ENCODE measurements around the gene SMG9. TPM values are rescaled to one million over a fixed set of nuclear protein-coding genes. Genes with fewer than 3 reads are reported as not detected.

SMG9 gene
- total RNA-seq, 2 experiments from 2014 or later, result 48.9 to 53.1 TPM

DNA sequence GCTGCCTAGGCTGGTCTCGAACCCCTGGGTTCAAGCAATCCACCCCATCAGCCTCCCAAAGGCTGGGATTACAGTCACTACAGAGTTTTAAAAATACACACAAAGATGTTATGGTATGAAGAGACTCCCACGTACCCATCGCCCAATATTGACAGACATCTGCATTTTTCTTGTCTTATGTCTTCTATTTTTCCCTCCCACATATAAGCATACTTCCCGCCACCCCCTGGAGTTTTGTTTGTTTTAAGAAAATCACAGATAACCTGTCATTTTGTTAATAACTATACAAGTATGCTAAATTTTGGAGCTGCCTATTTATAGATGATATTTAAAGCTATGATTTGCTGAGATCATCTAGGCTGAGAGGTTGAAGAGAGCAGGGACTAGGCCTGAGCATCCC is 6.2 kb upstream of the SMG9 start:
- Mint-ChIP-seq H3K36me3 (ENCODE audit: low read depth) (peaks cover 36% of the 10 kb centered on the region), H3K27me3 (no peaks in the 10 kb centered on the region), H3K9me3 (no peaks in the 10 kb centered on the region), H3K27ac (no peak overlapping the region), H3K4me3 (no peak overlapping the region), H3K4me1 (ENCODE audit: low read depth) (peaks cover 61% of the 10 kb centered on the region)
- ATAC-seq (no peak), DNase-seq (no peak)
- intact Hi-C loops (cut with micrococcal nuclease), result no loop called here
- ChIA-PET POLR2A (interaction anchor here (10.5 kb wide), 1 partner anchor 18 kb away, joined by 137 read pairs; the partner anchor contains the start of gene KCNN4), CTCF (interaction anchor here (1.2 to 3.7 kb wide), 2 partner anchors 9 to 18 kb away, joined by 3 to 22 read pairs; partner anchors contain the start of gene KCNN4)
- TF ChIP-seq, protein P1, sequence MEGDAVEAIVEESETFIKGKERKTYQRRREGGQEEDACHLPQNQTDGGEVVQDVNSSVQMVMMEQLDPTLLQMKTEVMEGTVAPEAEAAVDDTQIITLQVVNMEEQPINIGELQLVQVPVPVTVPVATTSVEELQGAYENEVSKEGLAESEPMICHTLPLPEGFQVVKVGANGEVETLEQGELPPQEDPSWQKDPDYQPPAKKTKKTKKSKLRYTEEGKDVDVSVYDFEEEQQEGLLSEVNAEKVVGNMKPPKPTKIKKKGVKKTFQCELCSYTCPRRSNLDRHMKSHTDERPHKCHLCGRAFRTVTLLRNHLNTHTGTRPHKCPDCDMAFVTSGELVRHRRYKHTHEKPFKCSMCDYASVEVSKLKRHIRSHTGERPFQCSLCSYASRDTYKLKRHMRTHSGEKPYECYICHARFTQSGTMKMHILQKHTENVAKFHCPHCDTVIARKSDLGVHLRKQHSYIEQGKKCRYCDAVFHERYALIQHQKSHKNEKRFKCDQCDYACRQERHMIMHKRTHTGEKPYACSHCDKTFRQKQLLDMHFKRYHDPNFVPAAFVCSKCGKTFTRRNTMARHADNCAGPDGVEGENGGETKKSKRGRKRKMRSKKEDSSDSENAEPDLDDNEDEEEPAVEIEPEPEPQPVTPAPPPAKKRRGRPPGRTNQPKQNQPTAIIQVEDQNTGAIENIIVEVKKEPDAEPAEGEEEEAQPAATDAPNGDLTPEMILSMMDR (IDR thresholded peaks at IDR 0.05), result no peak

DNA sequence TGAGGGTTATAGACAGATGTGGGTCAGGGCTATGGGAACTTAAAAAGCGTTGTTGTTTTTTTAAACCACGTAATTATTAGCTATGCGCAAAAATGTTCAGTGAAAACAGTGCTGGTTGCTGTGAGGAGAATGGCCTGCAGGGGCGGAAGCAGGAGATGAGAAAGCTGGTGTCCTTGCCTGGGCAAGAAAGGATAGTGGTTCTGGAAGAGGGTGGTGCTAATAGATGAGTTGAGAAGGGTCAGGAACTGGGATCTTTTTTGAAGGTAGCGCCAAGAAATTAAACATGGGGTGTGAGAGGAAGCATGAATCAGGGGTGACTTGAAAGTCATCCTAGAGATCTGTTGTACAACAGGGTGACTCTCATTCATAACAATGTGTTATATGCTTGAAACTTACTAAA is 4.8 kb upstream of the SMG9 start:
- H3K4me1 Mint-ChIP-seq (ENCODE audit: low read depth), result peaks cover 48% of the 10 kb centered on the region
- TF ChIP-seq, protein P1 (IDR thresholded peaks at IDR 0.05), result no peak
- H3K27me3 Mint-ChIP-seq, result no peaks in the 10 kb centered on the region
- CTCF ChIA-PET, result interaction anchor here (1.0 kb wide), 1 partner anchor 17 kb away, joined by 3 read pairs; no protein-coding TSS in a partner anchor
- no peak for ATAC-seq
- no peak overlapping the region for H3K27ac Mint-ChIP-seq
- no peaks in the 10 kb centered on the region for H3K9me3 Mint-ChIP-seq
- no peak for DNase-seq
- H3K4me3 Mint-ChIP-seq, result no peak overlapping the region
- POLR2A ChIA-PET, result interaction anchor here (10.5 kb wide), 1 partner anchor 19 kb away, joined by 137 read pairs; the partner anchor contains the start of gene KCNN4
- intact Hi-C loops (cut with micrococcal nuclease), result no loop called here
- peaks cover 36% of the 10 kb centered on the region for H3K36me3 Mint-ChIP-seq (ENCODE audit: low read depth)

DNA sequence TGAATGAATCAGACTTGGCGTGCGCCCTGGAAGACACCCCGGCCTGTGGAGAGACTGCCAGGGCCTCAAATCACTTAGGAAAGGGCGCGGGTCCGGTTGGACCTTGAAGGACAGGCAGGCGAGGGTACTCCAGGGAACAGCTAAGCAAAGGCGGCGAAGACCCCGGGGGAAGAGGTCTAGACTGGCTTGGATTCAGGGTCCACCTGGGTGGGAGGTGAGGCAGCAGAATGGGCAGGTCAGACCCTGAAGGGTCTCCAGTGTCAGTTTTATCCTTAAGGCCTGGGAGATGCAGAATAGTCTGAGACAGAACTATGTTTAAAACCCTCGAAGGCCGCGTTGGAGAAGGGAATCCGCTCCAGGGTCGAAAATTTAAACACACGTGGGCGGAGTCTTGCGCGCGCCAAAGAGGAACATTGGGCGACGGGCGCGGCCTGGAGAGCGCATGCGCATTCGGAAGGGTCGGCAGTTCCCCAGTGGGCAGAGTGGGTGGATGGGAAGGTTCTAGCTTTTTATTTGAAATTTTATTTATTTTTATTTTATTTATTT is 567 bp upstream of the SMG9 start:
- no peak for ATAC-seq
- Mint-ChIP-seq H3K9me3 (no peaks in the 10 kb centered on the region), H3K4me1 (ENCODE audit: low read depth) (peaks cover 51% of the 10 kb centered on the region), H3K4me3 (peak overlapping the region; percentile 90), H3K27ac (peak overlapping the region; percentile 98), H3K36me3 (ENCODE audit: low read depth) (peaks cover 50% of the 10 kb centered on the region), H3K27me3 (no peaks in the 10 kb centered on the region)
- DNase-seq, result peak; percentile 86
- intact Hi-C loops (cut with micrococcal nuclease), result no loop called here
- TF ChIP-seq, protein P1 (IDR thresholded peaks at IDR 0.05), result no peak
- ChIA-PET CTCF (interaction anchor here (0.7 to 7.9 kb wide), 7 partner anchors 10 to 87 kb away, joined by 3 to 71 read pairs (median 4); no protein-coding TSS in a partner anchor), POLR2A (interaction anchor here (1.3 to 7.1 kb wide), 6 partner anchors 9 to 44 kb away, joined by 3 to 147 read pairs (median 29); partner anchors contain the start of gene KCNN4)

DNA sequence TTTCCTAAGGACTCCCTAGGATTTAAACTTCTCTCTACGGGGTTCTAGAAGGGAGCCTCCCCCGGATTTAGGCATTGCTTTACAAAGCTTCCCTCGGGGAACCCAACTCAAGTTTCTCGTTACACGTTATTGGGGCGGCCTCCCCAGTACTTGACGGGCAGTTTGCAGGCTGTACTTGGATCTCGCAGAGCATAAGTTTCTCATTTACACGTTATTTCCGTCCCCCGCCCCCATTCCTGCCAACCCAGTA is 584 bp downstream of the SMG9 start:
- H3K27ac Mint-ChIP-seq, result peak overlapping the region; percentile 97
- no peaks in the 10 kb centered on the region for H3K9me3 Mint-ChIP-seq
- H3K4me3 Mint-ChIP-seq, result peak overlapping the region; percentile 90
- peak; percentile 99 for DNase-seq
- H3K36me3 Mint-ChIP-seq (ENCODE audit: low read depth), result peaks cover 55% of the 10 kb centered on the region
- ChIA-PET POLR2A (interaction anchor here (0.6 to 7.1 kb wide), 10 partner anchors 8 to 85 kb away, joined by 3 to 147 read pairs (median 3); partner anchors contain the start of genes KCNN4 and PLAUR), CTCF (interaction anchor here (0.9 to 7.9 kb wide), 6 partner anchors 9 to 85 kb away, joined by 3 to 71 read pairs (median 4); no protein-coding TSS in a partner anchor)
- H3K27me3 Mint-ChIP-seq, result no peaks in the 10 kb centered on the region
- peaks cover 49% of the 10 kb centered on the region for H3K4me1 Mint-ChIP-seq (ENCODE audit: low read depth)
- intact Hi-C loops (cut with micrococcal nuclease), result no loop called here
- TF ChIP-seq, protein P1 (IDR thresholded peaks at IDR 0.05), result no peak
- no peak for ATAC-seq

DNA sequence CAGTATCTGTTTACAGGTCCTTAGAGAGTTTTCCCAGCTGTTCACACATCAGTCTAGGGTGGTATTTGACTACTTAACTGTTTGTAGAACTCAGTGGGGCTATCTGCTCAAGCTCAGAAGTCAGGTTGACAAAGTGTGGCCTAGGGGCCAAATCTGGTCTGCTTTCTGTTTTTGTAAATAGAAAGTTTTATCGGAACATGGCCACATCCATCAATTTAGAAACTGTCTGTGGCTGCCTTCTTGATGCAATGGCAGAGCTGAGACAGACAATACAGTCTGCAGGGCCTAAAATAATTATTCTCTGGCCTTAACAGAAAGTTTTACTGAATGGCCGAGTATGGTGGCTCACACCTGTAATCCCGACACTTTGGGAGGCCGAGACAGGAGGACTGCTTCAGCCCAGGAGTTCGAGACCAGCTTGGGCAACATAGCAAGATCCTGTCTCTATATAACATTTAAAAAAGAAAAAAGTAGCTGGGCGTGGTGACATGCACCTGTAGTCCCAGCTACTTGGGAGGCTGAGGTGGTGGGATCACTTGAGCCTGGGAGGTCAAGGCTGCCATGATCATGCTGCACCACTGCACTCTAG is 2.4 kb downstream of the SMG9 start:
- Mint-ChIP-seq H3K4me3 (no peak overlapping the region), H3K9me3 (no peaks in the 10 kb centered on the region), H3K27ac (peak overlapping the region; percentile 97), H3K36me3 (ENCODE audit: low read depth) (peaks cover 55% of the 10 kb centered on the region), H3K4me1 (ENCODE audit: low read depth) (peaks cover 45% of the 10 kb centered on the region), H3K27me3 (no peaks in the 10 kb centered on the region)
- TF ChIP-seq, protein P1 (IDR thresholded peaks at IDR 0.05), result no peak
- ATAC-seq, result no peak
- ChIA-PET CTCF (interaction anchor here (0.9 to 7.9 kb wide), 6 partner anchors 14 to 84 kb away, joined by 3 to 71 read pairs (median 4); no protein-coding TSS in a partner anchor), POLR2A (interaction anchor here (1.5 to 7.1 kb wide), 3 partner anchors 15 to 29 kb away, joined by 3 to 147 read pairs (median 50); partner anchors contain the start of gene KCNN4)
- no peak for DNase-seq
- intact Hi-C loops (cut with micrococcal nuclease), result no loop called here

Data from activated CD8-positive, alpha-beta T cell treated with anti-CD3 and anti-CD28 coated beads for 36 hours (primary cell).